GM21447 (cell line): ENCODE measurements around the gene EARS2.
"Not testable (repeated sequence)": the region's sequence is repeated elsewhere in the genome, so short reads cannot be mapped to it uniquely, and the experiment has no call there.

Experiments
- ATAC-seq: cut with Tn5 transposase; IDR thresholded peaks from one replicate; pipeline ENCODE4 v1.9.1; 2021; ENCODE audit not compliant: unreplicated experiment

Gene EARS2

GRCh38 chr16:23485257-23485614, 71.9 kb downstream of the EARS2 start:
- no peak for ATAC-seq

- ATAC-seq, result no peak
Observed at GRCh38 chr16:23484510-23485256, 72.5 kb downstream of the EARS2 start.

DNA sequence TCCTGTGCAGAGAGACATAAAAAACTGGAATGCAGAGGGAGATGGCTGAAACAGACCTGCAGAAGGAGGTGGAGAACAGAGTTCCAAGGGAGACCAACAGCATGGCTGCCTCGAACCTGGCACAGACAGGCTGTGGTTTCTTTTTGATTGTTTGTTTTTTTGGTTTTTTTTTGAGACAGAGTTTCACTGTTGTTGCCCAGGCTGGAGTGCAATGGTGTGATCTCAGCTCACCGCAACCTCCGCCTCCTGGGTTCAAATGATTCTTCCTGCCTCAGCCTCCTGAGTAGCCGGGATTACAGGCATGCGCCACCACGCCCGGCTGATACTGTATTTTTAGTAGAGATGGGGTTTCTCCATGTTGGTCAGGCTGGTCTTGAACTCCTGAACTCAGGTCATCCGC, 73.7 kb downstream of the EARS2 start:
- not testable (repeated sequence) for ATAC-seq

GRCh38 chr16:23482778-23483177, 74.4 kb downstream of the EARS2 start:
- ATAC-seq, result no peak

DNA sequence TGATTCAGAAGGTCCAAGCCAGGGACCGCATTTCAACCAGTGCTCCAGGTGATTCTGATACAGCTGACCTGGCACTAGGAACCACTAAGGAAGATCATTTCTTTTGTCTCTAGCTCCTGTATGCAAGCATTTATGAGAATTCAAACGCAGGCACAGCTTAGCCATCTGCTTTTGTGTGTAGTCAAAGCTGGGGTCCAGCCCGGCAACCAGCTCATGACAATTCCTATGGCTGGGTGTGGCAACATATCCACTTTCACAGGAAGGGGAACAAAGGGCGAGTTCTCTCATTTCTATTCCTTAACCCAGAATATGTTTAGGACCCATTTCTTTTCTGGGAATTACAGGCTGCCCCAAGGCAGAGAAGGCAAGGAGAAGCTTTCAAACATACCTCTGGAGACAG, 76.9 kb downstream of the EARS2 start:
- no peak for ATAC-seq

- no peak for ATAC-seq
Observed at GRCh38 chr16:23479138-23479537, 78.0 kb downstream of the EARS2 start.

DNA sequence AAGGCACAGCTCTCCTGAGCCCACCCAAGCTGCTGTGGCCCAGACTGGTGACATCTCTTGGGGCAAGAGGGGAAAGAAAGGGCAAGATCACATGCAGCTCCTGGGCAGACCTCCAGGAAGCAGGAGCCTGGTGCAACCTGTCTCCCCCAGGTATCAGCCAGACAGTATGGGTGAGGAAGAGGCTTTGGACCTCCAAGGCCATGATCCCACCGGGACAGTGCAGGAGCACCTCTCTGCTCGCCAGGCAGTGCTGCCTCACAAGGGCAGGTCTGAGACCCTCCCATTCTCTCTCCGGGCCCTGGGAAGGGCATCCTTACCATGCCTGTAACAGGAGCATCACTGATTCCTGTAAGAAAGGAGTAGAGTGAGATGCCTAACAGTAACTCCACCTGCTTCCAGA, 78.6 kb downstream of the EARS2 start:
- ATAC-seq, result no peak

DNA sequence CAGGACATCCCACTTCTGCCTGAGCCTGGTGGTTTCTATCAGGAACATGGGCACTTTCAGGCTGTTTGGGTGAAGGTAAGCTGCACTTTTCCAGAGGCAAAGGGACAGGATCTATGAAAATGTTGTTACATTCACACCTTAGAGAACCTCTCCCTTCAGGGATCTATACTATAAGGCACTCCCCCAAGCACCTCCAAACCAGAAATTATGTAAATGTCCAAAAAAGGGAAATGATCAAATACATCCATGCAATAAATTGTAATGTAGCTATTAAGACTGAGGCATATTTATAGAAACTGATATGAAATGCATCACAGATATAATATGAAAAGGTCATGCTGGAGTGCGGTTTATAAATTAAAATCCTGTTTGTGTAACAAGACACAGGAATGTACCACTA, 80.9 kb downstream of the EARS2 start:
- no peak for ATAC-seq
